K562 (cell line): ENCODE data around the gene PLAAT3. TPM values are rescaled to one million over a fixed set of nuclear protein-coding genes. Genes with fewer than 3 reads are reported as not detected.

Source experiments
- E2F1 ChIP-seq: sonication (generic); formaldehyde crosslinking; IDR thresholded peaks from 2 replicates; pipeline ENCODE4 v1.8.1; 2023; ENCODE audit warnings: mild to moderate bottlenecking, missing genetic modification reagents, moderate library complexity
- ERF ChIP-seq: fragments of 450-650 bp; formaldehyde crosslinking; IDR thresholded peaks from 2 replicates; pipeline ENCODE4 v1.4.0; 2020; ENCODE audit warnings: mild to moderate bottlenecking, mixed read lengths
- KLF13 ChIP-seq: fragments of 450-650 bp; IDR thresholded peaks from 2 replicates; pipeline ENCODE4 v1.6.1; 2016; ENCODE audit warnings: missing genetic modification characterization, low read depth, mild to moderate bottlenecking, missing compliant biosample characterization, moderate library complexity, borderline replicate concordance
- POLR3A ChIP-seq: IDR thresholded peaks from 2 replicates; pipeline ENCODE4 v1.6.1; 2011; ENCODE audit warnings: borderline replicate concordance, mild to moderate bottlenecking, moderate library complexity; ENCODE audit not compliant: insufficient read length, insufficient read depth; ENCODE audit errors: extremely low read depth
- RBM17 ChIP-seq: fragments of 200-400 bp; formaldehyde crosslinking; IDR thresholded peaks from 2 replicates; pipeline ENCODE4 v1.6.1; 2017; ENCODE audit warnings: low read depth, mild to moderate bottlenecking, low read length, borderline replicate concordance
- SMARCA5 ChIP-seq: fragments of 450-650 bp; IDR thresholded peaks from 2 replicates; pipeline ENCODE4 v1.6.1; 2016
- THAP7 ChIP-seq: fragments of 250-450 bp; sonication (Bioruptor Pico); IDR thresholded peaks from 2 replicates; pipeline ENCODE4 v1.5.0; 2021
- polyA plus RNA-seq, 8 experiments: library from polyadenylated mRNA; depleted of rRNA in 4 of 8; stranded (reverse) in 5 of 8; unstranded in 3 of 8; fragments of >200 nt; fragmentation: Nextera tagmentation in 2 of 8; fragmentation: Illumina TruSeq in 1 of 8; extraction: Ambion mirVana in 2 of 8; extraction: Trizol in 1 of 8; gene quantifications; 2 replicates each; pipeline versions ENCODE4 v1.2.1 to v1.2.3, GENCODE V29; 2011 to 2014; ENCODE audit warnings: inconsistent platforms in 1 of 8, missing spikeins in 1 of 8
- total RNA-seq, 7 experiments: library from RNA; depleted of rRNA in 6 of 7; stranded (reverse); fragments of >200 nt in 6 of 7; fragmentation: Illumina TruSeq in 2 of 7; extraction: Trizol in 2 of 7; gene quantifications; 2 replicates each; pipeline versions ENCODE4 v1.2.1 to v1.2.3, GENCODE V29; 2011 to 2021; ENCODE audit warnings: low replicate concordance in 1 of 7
- TF ChIP-seq, protein P1 (sequence below): fragments of 450-650 bp; IDR thresholded peaks from 2 replicates; pipeline ENCODE4 v1.6.1; 2016; ENCODE audit warnings: mild to moderate bottlenecking, moderate library complexity
- TF ChIP-seq, protein P2 (sequence below): fragments of 450-650 bp; formaldehyde crosslinking; IDR thresholded peaks from 2 replicates; pipeline ENCODE4 v1.4.0; 2020; ENCODE audit warnings: mild to moderate bottlenecking, mixed read lengths

The PLAAT3 gene
- total and polyA plus RNA-seq, 9 of the 15 experiments (the other 6 are each of a cell fraction or from before 2014, with no cell fraction given): 0.80 to 2.7 (median 1.4) TPM

- TF ChIP-seq, protein P1, sequence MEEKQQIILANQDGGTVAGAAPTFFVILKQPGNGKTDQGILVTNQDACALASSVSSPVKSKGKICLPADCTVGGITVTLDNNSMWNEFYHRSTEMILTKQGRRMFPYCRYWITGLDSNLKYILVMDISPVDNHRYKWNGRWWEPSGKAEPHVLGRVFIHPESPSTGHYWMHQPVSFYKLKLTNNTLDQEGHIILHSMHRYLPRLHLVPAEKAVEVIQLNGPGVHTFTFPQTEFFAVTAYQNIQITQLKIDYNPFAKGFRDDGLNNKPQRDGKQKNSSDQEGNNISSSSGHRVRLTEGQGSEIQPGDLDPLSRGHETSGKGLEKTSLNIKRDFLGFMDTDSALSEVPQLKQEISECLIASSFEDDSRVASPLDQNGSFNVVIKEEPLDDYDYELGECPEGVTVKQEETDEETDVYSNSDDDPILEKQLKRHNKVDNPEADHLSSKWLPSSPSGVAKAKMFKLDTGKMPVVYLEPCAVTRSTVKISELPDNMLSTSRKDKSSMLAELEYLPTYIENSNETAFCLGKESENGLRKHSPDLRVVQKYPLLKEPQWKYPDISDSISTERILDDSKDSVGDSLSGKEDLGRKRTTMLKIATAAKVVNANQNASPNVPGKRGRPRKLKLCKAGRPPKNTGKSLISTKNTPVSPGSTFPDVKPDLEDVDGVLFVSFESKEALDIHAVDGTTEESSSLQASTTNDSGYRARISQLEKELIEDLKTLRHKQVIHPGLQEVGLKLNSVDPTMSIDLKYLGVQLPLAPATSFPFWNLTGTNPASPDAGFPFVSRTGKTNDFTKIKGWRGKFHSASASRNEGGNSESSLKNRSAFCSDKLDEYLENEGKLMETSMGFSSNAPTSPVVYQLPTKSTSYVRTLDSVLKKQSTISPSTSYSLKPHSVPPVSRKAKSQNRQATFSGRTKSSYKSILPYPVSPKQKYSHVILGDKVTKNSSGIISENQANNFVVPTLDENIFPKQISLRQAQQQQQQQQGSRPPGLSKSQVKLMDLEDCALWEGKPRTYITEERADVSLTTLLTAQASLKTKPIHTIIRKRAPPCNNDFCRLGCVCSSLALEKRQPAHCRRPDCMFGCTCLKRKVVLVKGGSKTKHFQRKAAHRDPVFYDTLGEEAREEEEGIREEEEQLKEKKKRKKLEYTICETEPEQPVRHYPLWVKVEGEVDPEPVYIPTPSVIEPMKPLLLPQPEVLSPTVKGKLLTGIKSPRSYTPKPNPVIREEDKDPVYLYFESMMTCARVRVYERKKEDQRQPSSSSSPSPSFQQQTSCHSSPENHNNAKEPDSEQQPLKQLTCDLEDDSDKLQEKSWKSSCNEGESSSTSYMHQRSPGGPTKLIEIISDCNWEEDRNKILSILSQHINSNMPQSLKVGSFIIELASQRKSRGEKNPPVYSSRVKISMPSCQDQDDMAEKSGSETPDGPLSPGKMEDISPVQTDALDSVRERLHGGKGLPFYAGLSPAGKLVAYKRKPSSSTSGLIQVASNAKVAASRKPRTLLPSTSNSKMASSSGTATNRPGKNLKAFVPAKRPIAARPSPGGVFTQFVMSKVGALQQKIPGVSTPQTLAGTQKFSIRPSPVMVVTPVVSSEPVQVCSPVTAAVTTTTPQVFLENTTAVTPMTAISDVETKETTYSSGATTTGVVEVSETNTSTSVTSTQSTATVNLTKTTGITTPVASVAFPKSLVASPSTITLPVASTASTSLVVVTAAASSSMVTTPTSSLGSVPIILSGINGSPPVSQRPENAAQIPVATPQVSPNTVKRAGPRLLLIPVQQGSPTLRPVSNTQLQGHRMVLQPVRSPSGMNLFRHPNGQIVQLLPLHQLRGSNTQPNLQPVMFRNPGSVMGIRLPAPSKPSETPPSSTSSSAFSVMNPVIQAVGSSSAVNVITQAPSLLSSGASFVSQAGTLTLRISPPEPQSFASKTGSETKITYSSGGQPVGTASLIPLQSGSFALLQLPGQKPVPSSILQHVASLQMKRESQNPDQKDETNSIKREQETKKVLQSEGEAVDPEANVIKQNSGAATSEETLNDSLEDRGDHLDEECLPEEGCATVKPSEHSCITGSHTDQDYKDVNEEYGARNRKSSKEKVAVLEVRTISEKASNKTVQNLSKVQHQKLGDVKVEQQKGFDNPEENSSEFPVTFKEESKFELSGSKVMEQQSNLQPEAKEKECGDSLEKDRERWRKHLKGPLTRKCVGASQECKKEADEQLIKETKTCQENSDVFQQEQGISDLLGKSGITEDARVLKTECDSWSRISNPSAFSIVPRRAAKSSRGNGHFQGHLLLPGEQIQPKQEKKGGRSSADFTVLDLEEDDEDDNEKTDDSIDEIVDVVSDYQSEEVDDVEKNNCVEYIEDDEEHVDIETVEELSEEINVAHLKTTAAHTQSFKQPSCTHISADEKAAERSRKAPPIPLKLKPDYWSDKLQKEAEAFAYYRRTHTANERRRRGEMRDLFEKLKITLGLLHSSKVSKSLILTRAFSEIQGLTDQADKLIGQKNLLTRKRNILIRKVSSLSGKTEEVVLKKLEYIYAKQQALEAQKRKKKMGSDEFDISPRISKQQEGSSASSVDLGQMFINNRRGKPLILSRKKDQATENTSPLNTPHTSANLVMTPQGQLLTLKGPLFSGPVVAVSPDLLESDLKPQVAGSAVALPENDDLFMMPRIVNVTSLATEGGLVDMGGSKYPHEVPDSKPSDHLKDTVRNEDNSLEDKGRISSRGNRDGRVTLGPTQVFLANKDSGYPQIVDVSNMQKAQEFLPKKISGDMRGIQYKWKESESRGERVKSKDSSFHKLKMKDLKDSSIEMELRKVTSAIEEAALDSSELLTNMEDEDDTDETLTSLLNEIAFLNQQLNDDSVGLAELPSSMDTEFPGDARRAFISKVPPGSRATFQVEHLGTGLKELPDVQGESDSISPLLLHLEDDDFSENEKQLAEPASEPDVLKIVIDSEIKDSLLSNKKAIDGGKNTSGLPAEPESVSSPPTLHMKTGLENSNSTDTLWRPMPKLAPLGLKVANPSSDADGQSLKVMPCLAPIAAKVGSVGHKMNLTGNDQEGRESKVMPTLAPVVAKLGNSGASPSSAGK: no peak; the same call in none of the 2 replicates
- TF ChIP-seq E2F1 (CRISPR knock-in tag) (no peak), KLF13 (no peak), POLR3A (no peak), RBM17 (no peak), THAP7 (CRISPR knock-in tag) (no peak), ERF (no peak), SMARCA5 (no peak)
- TF ChIP-seq, protein P2, sequence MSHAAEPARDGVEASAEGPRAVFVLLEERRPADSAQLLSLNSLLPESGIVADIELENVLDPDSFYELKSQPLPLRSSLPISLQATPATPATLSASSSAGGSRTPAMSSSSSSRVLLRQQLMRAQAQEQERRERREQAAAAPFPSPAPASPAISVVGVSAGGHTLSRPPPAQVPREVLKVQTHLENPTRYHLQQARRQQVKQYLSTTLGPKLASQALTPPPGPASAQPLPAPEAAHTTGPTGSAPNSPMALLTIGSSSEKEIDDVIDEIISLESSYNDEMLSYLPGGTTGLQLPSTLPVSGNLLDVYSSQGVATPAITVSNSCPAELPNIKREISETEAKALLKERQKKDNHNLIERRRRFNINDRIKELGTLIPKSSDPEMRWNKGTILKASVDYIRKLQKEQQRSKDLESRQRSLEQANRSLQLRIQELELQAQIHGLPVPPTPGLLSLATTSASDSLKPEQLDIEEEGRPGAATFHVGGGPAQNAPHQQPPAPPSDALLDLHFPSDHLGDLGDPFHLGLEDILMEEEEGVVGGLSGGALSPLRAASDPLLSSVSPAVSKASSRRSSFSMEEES (CRISPR knock-in tag): peak; percentile 38; the same call in 1 of the 2 replicates
Measured at GRCh38 chr11:63573881-63574855, 40.1 kb downstream of the PLAAT3 start (continued).
